ENCODE data around the gene SLC7A5.
A peak's percentile ranks its signal among the peaks of the same experiment; 100 is the strongest.

SLC7A5 gene

DNA sequence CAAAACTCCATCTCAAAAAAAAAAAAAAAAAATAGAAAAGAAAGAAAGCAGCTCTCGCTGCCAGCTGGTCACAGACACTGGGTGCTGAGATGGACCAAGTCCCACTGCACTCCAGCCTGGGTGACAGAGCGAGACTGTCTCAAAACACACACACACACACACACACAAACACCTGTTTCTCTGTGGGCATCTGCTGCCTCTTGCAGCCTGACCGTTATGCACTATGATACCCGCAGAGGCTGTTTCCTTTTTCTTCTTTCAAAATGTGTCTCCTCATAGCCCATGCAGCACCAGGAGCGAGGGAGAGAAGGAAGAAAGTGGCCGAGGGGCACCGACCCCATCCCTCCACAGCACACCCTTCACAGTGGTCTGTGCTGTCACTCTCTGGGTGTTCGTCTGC is 66.6 kb downstream of the SLC7A5 start:
- peak in 1 of 2 experiments; percentile 31 for DNase-seq (ENCODE audit: low read depth in 1 of 2, low spot score in 1 of 2)
- Histone ChIP-seq H3K27ac (replicated peaks) (peak overlapping the region; percentile 32; the same call in 1 of the 2 replicates), H3K27me3 (ENCODE audit: insufficient read depth, poor library complexity, severe bottlenecking) (no peaks in the 10 kb centered on the region), H3K4me3 (replicated peaks; ENCODE audit: insufficient read depth, low read length) (no peak overlapping the region)
- TF ChIP-seq SPI1 (IDR thresholded peaks at IDR 0.05; ENCODE audit: borderline replicate concordance, low read depth) (no peak), POLR2AphosphoS5 (IDR thresholded peaks at IDR 0.05; ENCODE audit: low read depth) (no peak), GABPA (IDR thresholded peaks at IDR 0.05; ENCODE audit: low read depth) (no peak)
- TF ChIP-seq, protein P1, sequence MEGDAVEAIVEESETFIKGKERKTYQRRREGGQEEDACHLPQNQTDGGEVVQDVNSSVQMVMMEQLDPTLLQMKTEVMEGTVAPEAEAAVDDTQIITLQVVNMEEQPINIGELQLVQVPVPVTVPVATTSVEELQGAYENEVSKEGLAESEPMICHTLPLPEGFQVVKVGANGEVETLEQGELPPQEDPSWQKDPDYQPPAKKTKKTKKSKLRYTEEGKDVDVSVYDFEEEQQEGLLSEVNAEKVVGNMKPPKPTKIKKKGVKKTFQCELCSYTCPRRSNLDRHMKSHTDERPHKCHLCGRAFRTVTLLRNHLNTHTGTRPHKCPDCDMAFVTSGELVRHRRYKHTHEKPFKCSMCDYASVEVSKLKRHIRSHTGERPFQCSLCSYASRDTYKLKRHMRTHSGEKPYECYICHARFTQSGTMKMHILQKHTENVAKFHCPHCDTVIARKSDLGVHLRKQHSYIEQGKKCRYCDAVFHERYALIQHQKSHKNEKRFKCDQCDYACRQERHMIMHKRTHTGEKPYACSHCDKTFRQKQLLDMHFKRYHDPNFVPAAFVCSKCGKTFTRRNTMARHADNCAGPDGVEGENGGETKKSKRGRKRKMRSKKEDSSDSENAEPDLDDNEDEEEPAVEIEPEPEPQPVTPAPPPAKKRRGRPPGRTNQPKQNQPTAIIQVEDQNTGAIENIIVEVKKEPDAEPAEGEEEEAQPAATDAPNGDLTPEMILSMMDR (IDR thresholded peaks at IDR 0.05; ENCODE audit: insufficient read depth, low read length), result no peak
- TF ChIP-seq, protein P2, sequence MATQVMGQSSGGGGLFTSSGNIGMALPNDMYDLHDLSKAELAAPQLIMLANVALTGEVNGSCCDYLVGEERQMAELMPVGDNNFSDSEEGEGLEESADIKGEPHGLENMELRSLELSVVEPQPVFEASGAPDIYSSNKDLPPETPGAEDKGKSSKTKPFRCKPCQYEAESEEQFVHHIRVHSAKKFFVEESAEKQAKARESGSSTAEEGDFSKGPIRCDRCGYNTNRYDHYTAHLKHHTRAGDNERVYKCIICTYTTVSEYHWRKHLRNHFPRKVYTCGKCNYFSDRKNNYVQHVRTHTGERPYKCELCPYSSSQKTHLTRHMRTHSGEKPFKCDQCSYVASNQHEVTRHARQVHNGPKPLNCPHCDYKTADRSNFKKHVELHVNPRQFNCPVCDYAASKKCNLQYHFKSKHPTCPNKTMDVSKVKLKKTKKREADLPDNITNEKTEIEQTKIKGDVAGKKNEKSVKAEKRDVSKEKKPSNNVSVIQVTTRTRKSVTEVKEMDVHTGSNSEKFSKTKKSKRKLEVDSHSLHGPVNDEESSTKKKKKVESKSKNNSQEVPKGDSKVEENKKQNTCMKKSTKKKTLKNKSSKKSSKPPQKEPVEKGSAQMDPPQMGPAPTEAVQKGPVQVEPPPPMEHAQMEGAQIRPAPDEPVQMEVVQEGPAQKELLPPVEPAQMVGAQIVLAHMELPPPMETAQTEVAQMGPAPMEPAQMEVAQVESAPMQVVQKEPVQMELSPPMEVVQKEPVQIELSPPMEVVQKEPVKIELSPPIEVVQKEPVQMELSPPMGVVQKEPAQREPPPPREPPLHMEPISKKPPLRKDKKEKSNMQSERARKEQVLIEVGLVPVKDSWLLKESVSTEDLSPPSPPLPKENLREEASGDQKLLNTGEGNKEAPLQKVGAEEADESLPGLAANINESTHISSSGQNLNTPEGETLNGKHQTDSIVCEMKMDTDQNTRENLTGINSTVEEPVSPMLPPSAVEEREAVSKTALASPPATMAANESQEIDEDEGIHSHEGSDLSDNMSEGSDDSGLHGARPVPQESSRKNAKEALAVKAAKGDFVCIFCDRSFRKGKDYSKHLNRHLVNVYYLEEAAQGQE (IDR thresholded peaks at IDR 0.05; ENCODE audit: insufficient replicate concordance, low read depth), result no peak

DNA sequence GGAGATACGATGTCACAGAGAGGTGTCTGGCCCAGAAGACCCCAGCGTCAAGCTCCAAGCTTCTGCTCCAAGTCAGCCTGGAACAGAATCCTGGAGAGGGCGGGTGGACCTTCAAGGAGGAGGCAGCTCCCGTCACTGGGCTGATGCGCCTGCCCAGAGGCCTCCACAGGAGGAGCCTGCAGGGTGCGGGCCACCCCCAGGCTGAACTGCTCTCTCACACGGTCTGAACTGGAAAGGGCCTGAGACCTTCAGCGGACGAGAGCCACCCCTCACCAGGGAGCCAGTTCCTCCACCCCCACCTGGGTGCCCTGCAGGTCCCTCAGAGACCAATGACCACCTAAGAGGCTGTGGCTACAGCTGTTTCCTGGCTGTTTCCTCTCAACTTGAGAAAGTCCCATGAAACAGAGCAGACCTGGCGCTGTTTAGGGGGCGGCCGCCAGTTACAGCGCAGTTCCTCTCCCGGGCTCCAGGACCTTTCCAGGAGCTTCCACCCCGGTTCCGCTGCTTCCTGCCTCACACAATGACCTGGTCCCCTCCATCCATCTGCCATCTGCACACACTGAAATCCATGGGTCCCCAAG is 67.5 kb downstream of the SLC7A5 start:
- Histone ChIP-seq H3K27ac (replicated peaks) (no peak overlapping the region), H3K27me3 (ENCODE audit: insufficient read depth, poor library complexity, severe bottlenecking) (no peaks in the 10 kb centered on the region), H3K4me3 (replicated peaks; ENCODE audit: insufficient read depth, low read length) (no peak overlapping the region)
- TF ChIP-seq GABPA (IDR thresholded peaks at IDR 0.05; ENCODE audit: low read depth) (no peak), POLR2AphosphoS5 (IDR thresholded peaks at IDR 0.05; ENCODE audit: low read depth) (no peak), SPI1 (IDR thresholded peaks at IDR 0.05; ENCODE audit: borderline replicate concordance, low read depth) (no peak)
- TF ChIP-seq, protein P2 (IDR thresholded peaks at IDR 0.05; ENCODE audit: insufficient replicate concordance, low read depth), result no peak
- TF ChIP-seq, protein P1 (IDR thresholded peaks at IDR 0.05; ENCODE audit: insufficient read depth, low read length), result no peak
- DNase-seq (ENCODE audit: low read depth in 1 of 2, low spot score in 1 of 2), result no peak

DNA sequence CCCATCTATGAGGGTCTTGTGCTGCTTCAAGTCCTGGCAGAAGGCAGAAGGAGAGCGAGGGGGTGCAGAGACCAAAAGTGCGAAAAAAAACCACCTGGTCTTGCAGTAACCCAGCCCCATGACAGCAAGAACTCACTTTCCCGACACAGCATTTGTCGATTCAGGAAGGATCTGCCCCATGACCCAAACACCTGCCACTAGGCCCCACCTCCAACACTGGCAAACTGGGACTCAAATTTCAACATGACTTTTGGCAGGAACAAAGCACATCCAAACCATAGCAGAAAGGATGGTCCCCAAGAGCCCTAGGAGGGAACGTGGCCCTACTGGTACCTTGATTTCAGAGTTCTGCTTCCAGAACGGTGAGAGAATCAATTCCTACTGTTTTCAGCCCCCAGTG is 68.8 kb downstream of the SLC7A5 start:
- no peak for DNase-seq (ENCODE audit: low read depth in 1 of 2, low spot score in 1 of 2)
- H3K4me3 ChIP-seq (replicated peaks; ENCODE audit: insufficient read depth, low read length), result no peak overlapping the region
- TF ChIP-seq SPI1 (IDR thresholded peaks at IDR 0.05; ENCODE audit: borderline replicate concordance, low read depth), result no peak
- no peak overlapping the region for H3K27ac ChIP-seq (replicated peaks)
- no peaks in the 10 kb centered on the region for H3K27me3 ChIP-seq (ENCODE audit: insufficient read depth, poor library complexity, severe bottlenecking)

DNA sequence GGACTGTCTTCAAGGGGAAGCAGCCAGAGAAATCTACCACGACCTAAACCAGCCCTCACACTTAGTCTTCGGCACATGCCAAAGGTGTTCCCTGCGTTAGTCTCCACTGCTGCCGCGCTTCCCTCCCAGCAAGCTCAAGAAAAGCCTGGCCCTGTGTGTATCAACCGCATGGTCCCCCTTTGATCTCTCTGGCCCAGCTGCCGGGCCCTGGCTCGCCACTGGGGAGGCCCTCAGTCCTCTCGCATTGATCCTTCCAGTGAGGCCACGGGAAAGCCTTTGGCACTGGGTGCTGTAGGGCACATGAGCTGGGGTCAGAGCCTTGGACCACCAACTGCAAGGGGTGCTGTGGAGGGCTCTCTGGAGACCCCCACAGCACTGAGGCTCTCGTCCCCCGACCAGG is 74.0 kb downstream of the SLC7A5 start:
- Histone ChIP-seq H3K27me3 (ENCODE audit: insufficient read depth, poor library complexity, severe bottlenecking) (no peaks in the 10 kb centered on the region), H3K4me3 (replicated peaks; ENCODE audit: insufficient read depth, low read length) (no peak overlapping the region), H3K27ac (replicated peaks) (no peak overlapping the region)
- TF ChIP-seq, protein P2 (IDR thresholded peaks at IDR 0.05; ENCODE audit: insufficient replicate concordance, low read depth), result no peak
- TF ChIP-seq, protein P1 (IDR thresholded peaks at IDR 0.05; ENCODE audit: insufficient read depth, low read length), result no peak
- TF ChIP-seq POLR2AphosphoS5 (IDR thresholded peaks at IDR 0.05; ENCODE audit: low read depth) (no peak), SPI1 (IDR thresholded peaks at IDR 0.05; ENCODE audit: borderline replicate concordance, low read depth) (no peak), GABPA (IDR thresholded peaks at IDR 0.05; ENCODE audit: low read depth) (no peak)
- no peak for DNase-seq (ENCODE audit: low read depth in 1 of 2, low spot score in 1 of 2)

Measured in HL-60 (cell line).